HG03175 (cell line): ENCODE results near the gene DEFB128.
A peak's percentile ranks its signal among the peaks of the same experiment; 100 is the strongest.
"Not testable (repeated sequence)": the region's sequence is repeated elsewhere in the genome, so short reads cannot be mapped to it uniquely, and the experiment has no call there.

Source experiments
- ATAC-seq: cut with Tn5 transposase; IDR thresholded peaks from one replicate; pipeline ENCODE4 v1.9.1; 2021; ENCODE audit warnings: mild to moderate bottlenecking, moderate library complexity; ENCODE audit not compliant: unreplicated experiment

DEFB128 gene

DNA sequence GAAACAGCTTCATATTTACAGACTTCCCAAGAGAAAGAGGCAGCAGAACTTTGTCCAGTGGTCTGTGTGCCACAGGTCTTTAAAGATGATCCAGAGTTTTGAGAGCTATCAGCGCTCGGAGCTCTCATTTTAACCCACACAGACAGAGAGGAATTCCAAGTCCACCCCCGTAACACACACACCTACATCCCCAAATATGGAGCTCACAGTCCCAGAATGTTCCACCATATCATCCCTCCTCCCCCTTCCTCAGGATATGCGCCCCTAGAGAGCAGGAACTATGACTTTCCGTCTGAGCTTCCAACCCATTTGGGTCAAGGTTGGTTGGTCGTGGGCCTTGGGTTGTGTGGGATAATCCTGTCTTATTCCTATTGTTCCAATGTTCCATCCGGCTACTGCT is at the start of gene DEFB128:
DEFB128 (minus strand) TSS at position 101 of the 400 bp plus-strand sequence; CDS start at position 13, 88 bp downstream.
- no peak for ATAC-seq

DNA sequence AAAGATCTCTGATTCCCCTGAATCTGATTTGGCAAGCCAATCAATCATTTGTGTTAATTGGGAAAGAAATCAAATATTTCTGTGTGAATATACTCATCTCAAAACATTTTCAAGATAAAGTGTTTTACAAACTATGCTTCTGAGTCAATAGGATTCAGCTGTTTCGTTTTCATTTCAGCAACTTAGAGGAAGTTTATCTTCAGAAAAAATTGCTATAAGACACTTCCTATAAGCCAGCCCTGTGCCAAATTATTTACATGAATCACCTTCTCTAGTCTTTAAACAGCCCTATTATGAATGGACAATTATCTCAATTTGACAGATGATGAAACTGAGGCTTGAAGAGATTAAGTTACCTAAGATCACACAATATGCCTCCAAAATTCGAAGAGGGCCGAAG is 48.4 kb upstream of the DEFB128 start:
- ATAC-seq = peak; percentile 42

DNA sequence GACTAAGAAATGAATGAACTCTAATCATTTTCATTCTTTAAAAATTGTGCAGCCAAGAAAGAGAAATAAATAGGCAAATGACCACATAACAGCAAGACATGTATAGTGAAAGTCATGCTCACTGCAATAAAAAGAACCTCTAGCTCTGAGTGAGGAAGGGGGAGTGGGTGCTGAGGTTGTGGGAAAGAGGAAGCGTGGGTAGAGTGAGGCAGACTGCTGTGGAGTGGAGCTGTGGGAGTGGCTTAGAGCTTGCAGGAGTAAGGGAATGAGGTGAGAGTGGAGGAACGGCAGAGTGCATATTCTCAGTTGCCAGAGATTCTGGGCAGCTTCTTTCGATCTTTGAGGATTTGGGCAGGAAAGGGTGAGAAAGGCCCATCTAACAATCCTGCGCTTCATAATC is 48.0 kb upstream of the DEFB128 start:
- no peak for ATAC-seq

DNA sequence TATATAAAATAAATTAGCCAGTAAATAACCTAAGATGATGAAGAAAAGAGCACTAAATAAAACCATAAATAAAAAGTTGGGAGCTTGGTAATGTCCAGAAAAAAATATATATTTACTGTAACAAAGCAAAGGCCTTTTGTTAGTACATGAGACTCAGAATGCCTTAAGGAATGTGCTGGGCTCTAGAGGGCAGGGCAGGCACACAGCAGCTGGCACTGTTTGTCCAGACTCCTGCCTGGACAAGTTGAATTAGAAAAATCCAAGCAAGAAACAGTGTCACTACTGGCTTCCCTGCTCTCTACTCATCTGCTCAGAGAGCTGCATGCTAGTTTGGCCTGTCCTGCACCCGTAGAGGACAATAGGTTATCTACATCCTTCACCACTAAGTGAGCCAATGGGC is 46.4 kb upstream of the DEFB128 start:
- no peak for ATAC-seq

DNA sequence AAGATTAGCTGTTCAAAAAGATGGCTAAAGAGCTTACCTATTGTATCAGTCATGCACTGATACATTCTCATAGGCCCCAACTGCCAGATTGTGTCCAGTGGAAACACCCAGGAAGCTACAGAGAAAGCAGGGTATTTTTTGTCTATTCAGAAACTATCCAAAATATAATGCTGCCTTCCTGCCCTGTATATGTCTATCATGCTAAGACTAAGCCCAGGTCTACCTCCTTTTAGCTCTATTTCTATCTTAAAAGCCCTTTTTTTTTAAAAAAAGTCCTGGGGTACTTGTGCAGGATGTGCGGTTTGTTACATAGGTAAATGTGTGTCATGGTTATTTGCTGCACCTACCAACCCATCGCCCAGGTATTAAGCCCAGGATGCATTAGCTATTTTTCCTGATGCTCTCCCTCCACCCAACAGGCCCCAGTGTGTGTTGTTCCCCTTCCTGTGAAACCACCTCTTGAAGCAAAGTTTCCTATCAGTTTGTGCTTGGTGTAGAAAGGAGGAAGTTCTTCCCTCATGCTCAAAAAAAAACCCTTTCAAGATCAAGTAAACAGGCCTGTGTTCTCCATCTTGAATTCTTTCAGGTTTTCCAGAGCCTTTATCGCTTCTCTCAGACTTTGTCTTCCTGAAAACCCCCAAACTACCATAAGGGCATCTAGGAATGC is 38.1 kb upstream of the DEFB128 start:
- no peak for ATAC-seq

DNA sequence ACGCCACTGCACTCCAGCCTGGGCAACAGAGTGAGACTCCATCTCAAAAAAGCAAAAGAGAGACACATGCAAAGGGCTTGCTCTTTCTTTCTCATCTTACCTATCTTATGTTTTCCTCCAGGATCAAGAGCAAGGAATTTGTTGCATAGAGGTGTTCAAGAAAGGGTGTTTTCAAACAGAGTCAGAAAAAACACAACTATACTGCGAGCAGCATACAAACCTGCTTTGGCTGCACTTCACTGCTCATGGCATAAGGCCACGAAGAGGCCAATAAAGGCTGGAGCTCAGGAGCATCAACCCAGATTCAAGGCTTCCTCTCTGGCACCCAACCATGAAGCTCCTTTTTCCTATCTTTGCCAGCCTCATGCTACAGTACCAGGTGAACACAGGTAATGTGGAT is 37.4 kb upstream of the DEFB128 start, which contains the start of gene DEFB129:
DEFB129 (plus strand) TSS at position 301 of the 400 bp plus-strand sequence; CDS start at position 332, 31 bp downstream.
- no peak for ATAC-seq

DNA sequence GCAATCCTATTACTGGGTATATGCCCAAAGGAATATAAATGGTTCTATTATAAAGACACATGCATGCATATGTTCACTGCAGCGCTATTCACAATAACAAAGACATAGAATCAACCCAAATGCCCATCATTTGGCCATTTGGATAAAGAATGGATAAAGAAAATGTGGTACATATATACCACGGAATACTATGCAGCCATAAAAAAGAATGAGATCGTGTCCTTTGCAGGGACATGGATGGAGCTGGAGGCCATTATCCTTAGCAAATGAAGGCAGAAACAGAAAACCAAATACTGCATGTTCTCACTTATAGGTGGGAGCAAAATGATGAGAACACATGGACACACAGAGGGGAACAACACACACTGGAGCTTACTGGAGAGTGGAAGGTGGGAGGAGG is 36.4 kb upstream of the DEFB128 start:
- ATAC-seq = not testable (repeated sequence)

DNA sequence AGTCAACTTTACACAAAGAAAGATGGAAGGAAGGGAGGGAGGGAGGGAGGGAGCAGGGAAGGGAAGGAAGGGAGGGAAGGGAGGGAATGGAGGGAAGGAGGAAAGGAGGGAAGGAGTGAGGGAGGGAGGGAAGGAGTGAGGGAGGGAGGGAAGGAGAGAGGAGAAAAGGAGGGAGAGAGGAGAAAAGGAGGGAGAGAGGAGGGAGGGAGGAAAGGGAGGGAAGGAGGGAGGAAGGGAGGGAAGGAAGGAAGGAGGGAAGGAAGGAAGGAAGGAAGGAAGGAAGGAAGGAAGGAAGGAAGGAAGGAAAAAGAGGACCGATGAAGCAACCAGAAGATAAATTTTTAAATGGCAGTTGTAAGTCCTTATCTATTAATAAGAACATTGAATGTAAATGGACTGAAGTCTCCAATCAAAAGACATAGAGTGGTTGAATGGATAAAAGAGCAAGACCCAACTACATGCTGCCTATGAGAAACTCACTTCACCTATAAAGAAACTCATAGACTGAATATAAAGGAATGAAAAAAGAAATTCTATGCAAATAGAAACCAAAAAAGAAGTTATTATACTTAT is 31.8 kb upstream of the DEFB128 start:
- no peak for ATAC-seq

DNA sequence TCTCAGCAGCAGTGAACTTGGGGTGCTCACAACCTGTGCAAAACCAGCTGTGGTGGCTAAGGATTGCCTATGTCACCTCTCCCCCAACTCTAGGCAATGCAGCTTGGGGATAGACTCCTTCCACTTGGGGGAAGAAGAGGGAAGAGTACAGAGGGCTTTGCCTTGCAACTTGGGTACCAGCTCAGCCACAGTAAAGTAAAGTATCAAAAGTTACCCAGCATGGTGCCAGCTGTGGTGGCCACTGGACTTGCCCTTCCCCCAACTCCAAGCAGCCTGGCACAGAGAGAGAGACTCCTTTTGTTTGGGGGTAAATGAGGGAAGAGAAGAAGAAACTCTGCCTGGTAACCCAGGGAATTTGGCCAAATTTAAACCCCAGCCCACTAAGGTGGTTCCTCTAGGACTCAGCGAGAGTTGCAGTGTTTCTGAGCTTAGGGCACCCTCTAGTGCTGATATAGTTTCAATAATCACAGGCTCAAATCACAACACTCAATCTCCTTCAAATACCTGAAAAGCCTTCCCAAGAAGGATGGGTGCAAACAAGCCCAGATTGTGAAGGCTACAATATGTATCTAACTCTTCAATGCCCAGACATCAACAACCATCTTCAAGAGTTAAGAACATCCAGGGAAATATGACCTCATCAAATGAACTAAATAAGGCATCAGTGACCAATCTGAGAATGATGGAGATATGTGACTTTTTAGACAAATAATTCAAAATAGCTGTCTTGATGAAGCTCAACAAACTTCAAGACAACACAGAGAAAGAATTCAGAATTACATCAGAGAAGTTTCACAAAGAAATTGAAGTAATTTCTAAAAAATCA is 30.0 kb upstream of the DEFB128 start:
- no peak for ATAC-seq

DNA sequence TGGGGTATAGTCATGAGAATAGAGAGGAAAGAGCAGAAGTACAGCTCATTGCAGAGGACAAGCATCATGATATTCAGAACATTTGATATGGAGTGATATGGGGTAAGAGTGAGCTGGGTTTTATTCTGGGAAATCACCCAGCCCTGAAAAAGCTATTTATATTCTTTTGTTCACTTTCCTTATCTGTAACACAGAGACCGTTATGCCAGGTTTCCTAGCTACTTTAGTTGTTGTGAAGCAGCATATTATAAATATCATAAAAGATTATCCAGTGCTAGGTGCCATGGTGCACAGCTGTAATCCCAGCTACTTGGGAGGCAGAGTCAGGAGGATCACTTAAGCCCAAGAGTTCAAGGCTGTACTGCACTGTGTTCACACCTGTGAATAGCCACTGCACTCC is 27.8 kb upstream of the DEFB128 start:
- no peak for ATAC-seq

DNA sequence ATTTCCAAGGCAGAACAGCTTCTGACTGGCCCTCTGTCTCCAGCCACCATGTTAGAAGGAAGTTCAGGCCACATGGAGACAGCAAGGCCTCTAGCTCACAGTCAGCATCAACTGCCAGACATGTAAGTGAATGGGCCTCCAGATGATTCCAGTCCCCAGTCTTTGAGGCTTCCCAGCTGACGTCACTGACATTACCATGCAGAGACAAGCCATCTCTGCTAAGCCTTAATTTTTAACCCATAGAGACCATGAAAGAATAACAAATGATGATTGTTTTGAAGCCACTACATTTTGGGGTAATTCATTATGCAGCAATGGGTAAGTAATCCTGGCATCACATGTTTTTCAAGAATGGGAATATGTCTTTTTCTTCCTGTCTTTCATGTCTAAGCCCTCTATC is 26.3 kb upstream of the DEFB128 start:
- ATAC-seq = no peak

DNA sequence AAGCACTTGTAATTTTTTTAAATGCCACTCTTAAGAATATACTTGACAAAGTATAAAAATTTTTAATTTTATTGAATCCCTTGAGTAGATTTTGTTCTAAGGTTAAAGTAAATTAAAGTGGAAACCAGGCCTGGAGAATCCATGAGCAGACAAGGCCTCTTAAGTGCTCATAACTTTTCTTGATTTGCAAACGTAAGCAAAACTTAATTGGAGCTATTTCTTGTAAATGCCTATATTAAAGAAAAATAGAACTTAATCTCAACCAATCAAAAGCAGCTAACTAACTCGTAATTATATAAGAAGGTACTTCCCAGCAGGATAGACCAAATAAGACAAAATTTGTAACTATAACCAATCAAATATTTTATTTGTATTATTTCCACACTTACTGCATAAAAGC is 24.9 kb upstream of the DEFB128 start:
- no peak for ATAC-seq

DNA sequence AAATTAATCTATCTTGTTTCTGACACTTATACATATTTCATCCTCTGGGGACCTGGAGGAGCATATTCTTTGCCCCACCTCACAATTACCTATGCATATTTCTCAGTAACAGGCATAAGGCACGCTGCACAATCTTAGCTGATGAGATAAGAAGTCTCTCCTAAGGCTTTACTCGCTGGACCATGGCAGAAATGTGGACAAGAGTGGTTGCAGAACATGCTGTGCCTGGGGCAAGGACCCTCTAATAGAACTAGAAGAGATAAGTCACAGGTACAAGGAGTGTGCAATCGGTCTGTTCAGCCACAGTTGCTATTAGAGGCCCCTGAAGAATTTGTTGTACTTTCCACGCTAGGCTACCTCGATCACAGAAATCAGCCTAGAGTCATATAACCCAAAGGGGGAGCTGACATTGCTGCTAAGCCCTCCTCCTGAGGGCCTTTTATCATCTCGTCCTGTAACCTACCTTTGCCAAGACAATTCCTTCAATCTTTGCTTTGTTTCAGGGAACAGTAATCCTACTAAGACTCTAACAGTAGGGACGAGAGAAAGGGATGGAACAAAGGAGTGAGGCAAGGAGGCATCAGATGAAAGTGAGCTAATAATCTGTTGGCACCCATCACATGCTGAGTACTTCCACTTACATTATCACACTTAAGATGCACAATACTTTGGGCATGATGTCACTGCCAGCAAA is 21.4 kb upstream of the DEFB128 start:
- no peak for ATAC-seq

DNA sequence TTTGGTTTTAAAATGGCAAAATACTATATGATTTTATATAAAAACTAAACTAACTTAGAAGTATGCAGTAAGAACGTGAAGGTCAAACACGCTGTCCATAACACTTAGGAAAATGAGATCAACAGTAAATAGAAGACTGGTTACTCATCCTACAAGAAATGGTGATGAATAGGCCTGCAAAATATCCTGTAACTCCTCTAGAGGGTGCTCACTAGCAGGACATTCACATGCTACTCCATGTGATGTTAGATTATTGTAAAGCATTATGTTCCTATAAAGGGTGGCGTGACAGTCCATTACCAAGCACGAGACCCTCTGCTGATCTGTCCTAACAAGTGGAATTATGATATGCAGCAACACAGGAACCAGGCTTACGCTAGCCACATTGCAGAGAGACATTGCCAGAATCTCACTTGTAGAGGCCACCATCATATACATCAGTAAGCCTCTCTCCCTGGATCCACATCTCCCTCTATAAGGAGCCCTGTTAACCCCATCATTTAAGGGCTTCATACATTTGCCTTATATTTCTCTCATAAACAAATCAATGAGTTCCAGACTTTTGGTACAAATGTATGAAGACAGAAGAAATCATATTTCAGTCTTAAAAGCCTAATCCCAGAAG is 19.5 kb upstream of the DEFB128 start:
- peak; percentile 50 for ATAC-seq

DNA sequence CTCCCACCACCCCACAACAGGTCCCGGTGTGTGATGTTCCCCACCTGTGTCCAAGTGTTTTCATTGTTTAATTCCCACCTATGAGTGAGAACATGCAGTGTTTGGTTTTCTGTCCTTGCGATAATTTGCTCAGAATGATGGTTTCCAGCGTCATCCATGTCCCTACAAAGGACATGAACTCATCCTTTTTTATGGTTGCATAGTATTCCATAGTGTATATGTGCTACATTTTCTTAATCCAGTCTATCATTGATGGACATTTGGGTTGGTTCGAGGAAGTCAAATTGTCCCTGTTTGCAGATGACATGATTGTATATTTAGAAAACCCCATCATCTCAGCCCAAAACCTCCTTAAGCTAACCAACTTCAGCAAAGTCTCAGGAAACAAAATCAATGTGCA is 14.1 kb upstream of the DEFB128 start:
- ATAC-seq = not testable (repeated sequence)

DNA sequence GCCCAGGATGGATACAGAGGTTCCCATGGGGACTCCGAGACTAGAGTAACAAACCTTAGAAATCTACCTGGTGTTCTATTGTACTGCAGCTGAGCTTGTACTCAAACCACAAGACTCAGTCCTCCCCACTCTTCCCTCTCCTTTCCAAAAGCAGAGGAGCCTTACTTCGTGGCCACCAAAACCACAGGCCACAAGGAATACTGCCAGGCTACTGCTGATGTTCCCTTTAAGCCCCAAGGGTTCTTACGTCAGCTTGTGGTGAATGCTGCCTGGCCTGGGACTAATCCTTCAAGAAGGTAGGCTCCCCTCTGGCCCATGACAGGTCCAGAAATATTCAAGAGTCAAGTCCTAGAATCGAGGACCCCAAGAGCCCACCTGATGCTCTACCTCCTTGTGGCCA is 10.5 kb upstream of the DEFB128 start:
- ATAC-seq = no peak

DNA sequence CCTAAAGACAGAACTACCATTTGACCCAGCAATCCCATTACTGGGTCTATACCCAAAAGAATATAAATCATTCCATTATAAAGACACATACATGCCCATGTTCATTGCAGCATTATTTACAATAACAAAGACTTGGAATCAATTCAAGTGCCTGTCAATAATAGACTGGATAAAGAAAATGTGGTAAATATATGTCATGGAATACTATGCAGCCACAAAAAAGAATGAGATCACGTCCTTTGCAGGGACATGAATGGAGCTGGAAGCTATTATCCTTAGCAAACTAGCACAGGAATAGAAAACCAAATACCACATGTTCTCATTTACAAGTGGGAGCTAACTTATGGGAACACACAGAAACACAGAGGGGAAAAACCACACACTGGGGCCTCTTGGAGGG is 8.7 kb upstream of the DEFB128 start:
- no peak for ATAC-seq

DNA sequence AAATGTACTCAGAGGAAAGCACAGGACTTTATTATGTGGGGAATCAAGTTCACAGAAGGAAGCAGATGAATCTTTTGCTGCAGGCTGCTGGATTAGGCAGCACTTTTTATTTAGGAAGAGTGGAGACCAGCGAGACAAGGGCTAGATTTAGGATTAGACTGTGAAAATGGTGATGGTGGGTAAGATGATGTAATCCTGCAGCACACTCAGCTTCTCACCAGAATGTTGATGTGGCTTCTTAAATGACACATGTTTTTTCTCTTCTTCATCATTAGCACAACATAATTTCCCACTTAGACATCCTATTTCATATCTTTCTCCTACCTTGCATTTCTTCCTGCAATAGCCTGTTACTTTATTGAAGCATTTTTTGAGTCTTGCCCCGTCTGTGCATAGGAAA is 1.8 kb downstream of the DEFB128 start:
- no peak for ATAC-seq

DNA sequence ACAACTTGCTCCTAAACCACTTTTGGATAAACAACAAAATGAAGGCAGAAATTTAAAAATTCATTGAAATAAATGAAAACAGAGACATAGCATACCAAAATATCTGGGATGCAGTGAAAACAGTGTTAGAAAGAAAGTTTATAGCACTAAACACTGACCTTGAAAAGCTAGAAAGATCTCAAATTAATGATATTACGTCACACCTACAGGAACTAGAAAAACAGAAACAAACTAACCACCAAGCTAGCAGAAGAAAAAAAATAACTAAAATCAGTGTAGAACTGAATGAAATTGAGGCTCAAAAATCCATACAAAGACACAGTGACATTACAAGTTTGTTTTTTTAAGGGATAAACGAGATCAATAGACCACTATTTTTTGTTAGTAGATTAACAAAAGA is 5.2 kb downstream of the DEFB128 start:
- no peak for ATAC-seq

DNA sequence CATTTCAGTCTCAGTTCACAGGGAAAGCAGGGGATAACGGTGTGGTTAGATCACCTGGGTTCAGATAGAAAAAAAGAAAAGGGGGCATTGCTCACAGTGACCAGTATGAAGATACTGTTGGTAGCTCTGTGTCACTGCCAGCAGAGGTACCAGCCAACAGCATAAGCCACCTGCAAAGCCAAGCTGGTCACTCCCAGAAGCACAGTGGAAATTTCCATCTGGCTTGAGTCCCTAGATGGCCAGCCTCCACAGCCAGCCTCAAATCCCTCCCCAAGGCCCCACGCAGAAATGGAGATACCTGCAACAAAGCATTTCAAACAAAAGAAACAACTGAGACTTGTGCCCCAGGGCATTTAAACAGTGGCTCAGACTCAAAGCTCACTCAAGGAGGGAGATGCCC is 20.6 kb downstream of the DEFB128 start:
- ATAC-seq = no peak

DNA sequence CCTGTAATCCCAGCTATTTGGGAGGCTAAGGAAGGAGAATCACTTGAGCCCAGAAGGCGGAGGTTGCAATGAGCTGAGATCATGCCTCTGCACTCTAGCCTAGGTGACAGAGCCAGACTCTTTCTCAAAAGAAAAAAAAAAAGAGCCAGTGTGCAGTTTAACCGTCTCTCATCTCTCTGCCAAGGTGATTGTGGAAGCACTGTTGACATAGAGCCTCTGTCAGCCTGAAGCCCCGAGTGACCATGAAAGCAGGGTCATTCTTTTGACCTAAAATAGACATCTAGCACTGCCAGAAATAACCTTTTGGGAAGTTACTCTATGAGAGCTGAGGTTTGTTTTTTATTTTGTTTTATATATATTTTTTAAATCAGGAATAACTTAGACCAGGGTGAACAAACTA is 24.9 kb downstream of the DEFB128 start:
- no peak for ATAC-seq
